CMK (cell line): Measurements from ENCODE around the gene IGLL5.
A peak's percentile ranks its signal among the peaks of the same experiment; 100 is the strongest.
"Not testable (repeated sequence)": the region's sequence is repeated elsewhere in the genome, so short reads cannot be mapped to it uniquely, and the experiment has no call there.

Experiments used
- DNase-seq: peaks from one replicate; pipeline ENCODE4 v3.0.0-alpha.2; 2010; ENCODE audit warnings: low read depth

The IGLL5 gene

DNA sequence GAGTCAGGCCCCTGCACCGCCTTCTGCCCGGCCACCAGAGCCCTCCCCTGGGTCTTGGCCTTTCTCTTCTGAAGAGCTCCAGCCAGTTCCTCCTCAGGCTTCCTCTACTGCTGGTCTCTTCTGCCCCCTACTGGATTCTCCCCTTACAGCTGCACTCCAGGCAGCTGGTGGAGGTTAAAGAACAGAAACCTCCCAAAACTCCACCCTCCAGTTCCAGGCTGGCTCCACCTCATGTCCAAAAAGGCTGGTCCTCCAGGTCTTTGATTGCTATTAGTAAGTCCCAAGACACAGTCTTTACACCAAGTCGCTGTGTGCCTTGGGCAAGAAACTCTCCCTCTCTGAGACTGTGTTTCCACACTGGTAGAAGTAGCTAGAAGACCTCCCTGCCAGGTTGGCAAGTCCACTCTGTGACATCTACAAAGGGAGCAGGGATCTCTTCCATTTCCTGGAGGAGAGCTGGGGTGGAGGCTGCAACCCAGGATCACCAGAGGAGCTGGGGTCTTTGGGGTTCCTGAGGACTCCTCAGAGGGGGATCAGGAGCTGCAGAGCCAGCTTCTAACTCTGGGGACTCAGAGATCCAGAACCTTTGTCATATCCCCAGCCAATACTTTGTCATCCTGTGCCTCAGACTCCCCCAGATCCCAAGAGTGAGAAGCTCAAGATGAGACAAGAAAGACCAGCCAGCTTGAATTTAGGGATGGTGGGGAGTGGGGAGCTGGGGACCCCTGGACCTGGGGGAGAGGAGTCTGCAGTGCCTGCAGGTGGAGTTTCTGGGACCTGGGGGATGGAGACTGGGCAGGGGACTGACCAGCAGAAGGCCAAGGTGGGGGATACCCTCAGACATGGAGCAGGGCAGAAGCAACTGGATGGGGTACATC, 3.4 kb upstream of the IGLL5 start:
- DNase-seq = peak; percentile 32

DNA sequence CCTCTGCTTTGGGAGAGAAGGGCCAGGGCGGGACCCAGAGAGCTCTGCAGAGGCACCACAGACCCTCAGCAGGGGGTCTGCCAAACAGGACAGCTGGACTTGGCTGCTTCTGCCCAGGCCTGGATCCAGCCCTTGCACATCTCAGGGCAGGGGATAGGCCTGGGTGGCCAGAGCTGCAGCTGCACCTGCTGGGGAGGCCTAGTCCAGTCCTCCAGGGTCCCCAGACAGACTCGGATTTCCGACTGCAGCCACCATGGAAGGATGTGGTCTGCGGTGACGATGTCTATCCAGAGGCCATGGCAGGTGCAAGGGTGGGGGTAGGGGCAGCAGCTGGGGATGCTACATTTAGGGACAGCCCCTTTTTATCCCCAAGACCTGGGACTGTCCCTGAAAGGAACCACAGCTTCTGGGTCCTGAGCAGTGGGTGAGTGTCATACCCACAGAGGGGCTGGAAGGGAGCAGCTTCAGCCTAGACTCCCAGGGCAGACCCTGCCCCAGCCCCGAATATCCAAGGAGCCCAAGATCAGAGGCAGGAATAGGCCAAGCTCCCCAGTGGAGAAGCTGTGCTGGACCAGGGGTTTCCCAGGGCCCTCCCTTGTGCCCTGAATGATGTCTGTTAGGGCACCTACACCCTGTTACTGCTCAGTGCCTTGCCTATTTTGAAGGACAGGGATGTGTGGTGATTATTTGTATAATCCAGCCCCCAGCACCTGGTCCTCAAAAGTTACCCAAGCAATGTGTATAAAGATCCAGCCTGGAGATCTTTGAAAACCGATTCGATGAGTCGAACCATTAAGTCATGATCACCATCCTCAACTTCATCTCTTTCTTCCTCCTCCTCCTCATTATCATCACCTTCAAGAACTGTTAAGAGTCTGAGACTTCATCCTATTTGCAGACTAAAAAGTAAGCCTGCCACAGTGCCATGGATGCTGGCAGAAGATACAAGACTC, 2.5 kb upstream of the IGLL5 start:
- DNase-seq = no peak

DNA sequence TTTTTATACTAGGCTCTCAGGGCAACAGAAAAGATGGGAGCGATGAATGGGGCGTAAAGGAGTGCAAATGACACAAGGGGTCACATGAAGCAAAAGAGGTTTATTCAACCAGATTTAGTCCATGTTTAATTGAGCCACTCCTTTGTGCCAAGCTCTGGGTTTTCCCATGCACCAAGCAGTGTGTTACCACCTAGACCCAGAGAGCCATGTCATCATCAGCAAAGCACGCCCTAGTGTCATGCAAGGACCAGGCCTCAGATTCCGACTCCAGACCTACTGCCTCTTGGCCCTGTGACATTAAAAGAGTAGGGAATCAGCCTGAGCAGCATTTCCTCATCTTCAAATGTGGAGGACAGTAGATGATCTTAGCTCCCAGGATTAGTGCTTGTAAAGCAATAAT, 1.1 kb upstream of the IGLL5 start:
- DNase-seq = no peak

DNA sequence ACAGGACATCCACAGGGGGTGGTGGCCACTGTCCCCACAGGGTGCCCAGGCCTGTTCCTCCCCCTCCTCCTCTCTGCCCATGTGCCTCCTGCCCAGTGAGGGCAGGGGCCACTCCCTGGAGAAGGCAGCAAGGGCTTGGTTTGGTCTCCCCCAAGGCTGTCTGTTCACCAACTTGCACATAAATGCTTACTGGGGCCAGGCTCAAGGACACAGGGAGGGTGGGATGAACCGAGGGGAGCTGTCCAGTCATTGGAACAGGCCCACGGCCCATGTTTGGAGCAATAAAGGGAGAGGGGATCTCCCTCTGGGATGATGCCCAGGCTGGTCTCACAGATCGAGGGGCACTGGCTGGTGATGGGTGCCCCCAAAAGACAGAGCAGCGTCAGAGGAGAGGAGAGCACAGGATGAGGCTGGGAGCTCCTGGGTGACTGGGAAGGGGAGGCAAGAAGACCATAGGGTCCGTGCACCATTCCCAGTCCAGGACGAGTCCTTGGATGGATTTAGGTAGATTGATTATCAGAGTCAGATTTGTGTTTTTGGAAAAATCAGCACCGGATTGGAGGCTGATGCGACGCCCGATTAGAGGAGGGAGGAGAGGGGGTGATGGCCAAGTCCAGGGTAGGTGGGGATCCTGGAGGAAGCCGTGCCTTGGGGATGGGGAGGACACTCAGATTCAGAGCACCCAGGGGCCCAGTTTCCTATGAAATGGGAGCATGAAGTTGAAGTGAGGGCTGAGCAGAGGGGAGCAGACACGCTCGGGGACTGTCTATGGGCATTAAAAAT, 1.1 kb downstream of the IGLL5 start:
- DNase-seq = no peak

DNA sequence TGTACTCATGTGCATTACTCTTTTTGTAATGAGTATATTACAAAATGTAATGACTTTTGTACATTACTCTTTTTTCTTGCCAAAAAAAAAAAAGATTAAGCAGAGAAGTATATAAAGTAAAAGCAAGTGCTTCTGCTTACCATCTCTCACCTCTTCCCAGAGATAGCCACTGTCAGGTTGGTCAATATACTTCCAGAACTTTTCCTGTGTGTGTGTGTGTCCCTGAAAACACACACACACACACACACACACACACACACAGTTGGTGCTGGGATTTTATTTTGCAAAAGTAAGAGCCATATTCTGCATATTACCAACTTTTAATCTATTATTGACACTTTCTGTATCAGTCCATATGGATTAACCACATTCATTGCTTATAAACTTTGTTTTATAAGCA, 2.5 kb downstream of the IGLL5 start:
- no peak for DNase-seq

DNA sequence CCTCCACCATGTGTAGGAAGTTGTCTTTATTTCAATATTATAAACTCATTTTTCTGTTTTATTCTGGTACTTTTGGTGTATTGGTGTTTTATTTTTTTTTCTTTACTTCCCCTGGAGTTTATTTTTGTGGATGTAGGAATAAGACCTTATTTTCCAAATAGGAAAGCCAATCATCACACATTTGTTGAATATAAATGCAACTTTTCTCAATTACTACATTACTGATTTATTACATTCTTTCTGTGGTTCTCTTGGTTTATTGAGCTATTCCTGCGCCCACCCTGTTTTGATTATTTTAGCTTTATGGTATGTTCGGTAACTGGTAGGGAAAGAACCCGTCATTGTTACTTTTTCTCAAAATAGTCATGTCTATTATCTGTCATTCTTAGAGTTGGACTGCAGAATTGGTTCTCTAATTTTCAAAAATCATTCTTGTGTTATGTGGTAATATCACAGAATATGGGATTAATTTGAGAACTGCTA, 3.6 kb downstream of the IGLL5 start:
- no peak for DNase-seq

DNA sequence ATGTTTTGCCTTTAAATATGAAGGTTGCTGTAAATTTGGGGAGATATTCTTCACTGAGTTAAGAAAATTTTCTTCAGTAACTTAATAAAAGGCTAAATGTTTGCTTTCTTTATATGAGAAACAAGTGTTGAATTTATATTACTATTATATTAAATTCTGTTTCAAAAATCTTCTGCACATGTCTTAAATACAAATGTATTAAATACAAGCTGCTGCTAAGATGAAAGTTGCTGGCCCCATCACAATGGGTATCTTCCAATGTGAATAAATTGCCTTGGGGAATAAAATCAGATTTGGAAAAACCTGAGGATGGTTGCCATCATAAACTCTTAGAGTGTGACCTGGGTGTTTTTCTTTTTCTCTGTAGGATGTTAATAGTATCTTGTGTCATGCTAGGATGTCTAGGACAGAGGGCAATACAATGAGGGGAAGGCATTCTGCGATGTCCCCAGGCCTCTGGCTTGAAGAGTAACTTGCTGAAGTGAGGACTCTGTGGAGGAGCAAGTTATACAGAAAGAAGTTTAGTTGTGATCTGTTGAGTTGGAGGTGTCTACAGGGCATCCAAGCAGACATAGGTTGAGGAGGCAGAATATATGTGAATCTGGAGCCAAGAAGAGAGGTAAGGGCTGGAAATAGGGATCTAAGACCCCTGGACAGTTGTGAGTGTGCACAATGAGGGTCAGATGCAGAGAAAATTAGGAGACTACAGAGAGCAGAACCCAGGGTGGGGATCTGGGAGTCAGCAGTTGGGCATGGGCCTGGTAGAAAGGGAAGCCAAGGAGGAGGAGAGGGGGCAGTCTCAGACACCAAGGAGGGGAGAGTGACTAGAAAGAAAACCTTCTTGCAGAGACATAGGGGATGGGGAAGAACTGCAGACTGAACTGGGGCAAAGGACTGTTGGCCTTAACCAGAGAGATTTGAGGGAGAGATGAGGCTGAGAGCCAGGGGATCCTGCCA, 4.8 kb downstream of the IGLL5 start:
- DNase-seq = no peak

DNA sequence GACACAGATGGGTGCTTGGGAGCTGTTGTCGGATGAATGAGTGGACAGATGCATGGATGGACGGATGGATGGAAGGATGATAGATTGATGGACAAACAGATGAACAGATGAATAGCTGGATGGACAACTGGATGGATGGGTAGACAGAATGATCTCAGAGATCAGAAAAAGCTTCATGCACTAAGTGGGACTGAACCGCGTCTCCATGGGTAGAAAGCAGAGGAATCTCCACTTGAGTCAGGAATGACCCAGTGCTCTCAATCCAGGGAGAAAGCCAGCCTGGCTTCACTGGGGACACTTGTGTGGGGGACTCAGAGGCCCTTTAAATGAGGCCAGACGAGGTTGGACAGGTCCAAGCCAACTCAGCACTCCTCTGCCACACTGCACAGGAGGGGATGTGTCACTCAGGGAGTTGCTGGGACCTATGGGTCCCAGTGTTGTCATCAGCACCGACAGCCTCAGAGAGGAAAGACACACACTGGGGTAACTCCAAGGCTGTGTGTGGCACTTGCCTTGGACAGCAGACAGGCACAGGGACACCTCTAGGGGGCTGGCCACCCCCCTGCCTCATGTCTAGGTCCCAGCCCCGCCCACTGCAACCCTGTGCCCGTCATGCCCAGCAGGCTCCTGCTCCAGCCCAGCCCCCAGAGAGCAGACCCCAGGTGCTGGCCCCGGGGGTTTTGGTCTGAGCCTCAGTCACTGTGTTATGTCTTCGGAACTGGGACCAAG, 5.6 kb downstream of the IGLL5 start:
- DNase-seq = no peak

DNA sequence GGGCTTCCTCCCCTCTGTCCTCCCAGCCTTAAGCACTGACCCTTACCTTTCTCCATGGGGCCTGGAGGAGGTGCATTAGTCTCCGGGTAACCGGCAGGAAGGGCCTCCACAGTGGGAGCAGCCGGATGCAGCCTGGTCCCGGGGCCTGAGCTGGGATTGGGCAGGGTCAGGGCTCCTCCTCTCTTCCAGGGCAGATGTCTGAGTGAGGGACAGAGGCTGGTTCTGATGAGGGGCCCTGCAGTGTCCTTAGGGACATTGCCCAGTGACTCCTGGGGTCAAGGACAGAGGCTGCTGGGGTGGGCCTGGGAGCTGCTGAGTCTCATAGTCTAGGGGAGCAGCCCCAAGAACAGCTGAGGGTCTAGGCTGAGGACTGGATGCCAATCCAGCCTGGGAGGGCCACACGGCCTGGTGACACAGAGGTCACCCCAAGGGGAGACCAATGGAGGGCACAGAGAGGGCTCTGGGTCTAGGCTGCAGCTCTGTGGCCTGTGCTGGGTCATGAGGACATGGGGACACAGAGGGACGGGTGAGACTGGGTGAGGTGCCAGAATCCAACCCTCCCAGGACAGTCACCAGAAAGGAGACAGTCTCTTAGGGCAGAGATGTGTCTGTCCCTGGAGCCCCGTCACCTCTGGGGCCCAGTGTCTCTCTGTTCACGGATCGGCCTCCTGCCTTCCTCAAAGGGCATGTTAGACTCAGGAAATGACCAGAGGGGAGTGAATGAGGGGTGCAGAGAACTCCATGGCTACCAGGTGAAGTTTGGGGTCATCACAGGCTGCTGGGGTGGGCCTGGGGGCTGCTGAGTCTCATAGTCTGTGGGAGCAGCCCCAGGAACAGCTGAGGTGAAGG, 6.5 kb downstream of the IGLL5 start:
- no peak for DNase-seq

DNA sequence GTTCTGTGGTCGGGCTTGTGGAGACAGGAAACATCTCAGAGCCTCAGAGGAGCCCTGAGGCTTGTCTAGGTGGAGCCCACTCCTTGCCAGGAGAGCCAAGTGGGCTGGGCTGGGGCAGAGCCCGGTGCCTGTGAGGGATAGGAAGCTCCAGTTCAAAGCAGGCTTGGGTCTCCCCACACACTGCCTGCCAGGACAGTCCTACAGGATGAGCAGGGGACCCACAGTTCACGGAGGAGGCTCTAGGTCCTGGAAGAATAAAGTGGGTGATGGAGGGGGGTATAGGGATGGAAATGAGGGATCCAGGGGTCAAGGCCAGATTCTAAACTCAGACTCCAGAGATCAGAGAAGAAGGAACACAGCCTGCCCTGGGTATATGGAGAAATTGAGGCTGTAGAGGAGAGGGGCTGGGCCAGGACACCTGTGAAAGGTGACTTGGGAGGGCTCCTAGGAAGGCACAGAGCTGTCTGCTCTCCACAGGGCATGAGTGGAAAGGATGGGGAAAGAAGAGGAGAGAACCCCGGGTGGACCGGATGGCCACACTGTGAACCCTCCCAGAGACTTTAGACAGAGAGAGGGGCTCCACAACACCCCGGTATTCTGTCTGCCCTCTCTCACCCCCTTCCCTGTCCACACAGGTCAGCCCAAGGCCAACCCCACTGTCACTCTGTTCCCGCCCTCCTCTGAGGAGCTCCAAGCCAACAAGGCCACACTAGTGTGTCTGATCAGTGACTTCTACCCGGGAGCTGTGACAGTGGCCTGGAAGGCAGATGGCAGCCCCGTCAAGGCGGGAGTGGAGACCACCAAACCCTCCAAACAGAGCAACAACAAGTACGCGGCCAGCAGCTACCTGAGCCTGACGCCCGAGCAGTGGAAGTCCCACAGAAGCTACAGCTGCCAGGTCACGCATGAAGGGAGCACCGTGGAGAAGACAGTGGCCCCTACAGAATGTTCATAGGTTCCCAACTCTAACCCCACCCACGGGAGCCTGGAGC, 7.4 kb downstream of the IGLL5 start:
- DNase-seq = no peak

DNA sequence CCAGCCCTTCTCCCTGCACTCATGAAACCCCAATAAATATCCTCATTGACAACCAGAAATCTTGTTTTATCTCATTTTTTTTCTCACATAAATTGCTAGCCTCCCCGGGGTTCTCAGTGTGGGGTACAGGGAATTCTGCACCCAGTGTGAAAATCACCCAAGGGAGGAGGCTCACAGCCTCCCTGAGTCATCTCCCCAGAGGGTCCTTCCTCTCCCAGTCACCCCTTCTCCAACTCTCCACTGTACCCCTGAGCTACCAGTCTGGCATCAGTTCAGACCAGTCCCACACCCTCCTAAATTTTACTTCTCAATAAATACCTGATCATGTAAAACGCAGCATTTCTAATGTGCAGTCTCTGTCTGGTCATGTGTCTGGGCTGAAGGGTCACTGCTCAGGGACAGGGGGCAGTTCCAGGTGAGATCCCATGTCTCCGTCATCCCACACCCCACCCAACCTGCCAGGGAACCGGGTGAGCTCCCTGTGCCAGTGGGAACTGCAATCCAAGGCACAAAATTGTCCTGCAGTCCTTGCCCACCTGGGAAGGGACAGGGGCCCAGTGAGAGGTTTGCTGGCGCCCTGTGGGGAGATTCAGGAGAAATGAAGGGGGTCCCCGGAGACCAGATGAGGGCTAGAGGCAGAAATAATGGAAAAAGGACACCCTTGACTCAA, 8.3 kb downstream of the IGLL5 start:
- DNase-seq = no peak

DNA sequence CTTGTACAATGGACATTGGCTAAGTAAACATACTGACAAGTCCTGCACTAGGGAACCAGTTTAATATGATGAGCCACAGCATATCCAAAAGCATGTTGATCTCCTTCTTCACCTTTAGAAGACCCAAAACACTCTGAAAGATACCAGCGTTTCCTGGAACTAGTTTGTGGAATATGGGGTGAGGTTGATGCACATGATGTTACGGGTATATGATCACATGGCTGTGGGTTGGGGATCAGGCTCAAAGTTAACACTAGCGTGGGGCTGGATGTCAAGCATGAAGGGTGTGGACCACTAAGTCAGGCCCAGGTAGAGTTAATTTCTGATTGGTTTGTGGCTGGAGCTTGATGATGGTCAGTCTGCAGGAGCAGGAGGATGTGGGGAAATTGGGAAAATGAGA, 9.0 kb downstream of the IGLL5 start:
- no peak for DNase-seq

DNA sequence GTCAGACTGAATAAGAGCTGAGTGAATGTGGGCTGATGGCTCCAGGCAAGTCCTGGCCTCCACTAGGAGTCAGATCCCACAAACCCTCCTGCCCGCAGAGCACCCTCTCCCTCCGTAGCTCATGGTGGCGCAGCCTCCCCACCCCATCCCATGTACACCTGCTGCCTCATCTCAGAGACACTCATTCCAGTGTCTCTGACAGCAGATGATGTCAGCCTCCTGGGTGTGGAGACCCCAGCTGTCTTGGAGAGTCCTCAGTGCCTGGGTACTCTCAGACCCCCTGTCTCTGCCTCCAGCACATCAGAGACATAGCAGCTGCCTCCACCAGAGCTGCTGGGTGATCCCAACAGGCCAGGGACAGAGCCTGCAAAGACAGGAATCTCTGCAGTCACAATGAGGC, 9.5 kb downstream of the IGLL5 start:
- no peak for DNase-seq

DNA sequence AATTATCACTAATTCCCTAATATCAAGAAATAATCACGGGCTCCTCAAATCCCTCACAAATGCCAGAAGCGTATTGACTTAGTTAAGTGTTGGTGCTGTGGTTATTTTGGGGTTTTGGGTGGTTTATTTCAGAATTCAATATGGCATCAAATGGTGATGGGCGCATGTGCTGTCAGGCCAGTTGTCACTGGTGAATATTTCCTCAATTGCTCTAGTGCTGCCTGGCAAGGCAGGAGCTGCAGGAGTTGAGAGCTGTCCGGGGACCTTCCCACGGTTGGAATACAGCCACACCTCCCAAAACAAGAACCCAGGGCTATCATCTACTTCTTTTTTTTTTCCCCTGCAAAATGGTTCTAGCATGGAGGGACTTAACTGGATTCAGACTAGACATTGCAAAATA, 10.3 kb downstream of the IGLL5 start:
- no peak for DNase-seq

DNA sequence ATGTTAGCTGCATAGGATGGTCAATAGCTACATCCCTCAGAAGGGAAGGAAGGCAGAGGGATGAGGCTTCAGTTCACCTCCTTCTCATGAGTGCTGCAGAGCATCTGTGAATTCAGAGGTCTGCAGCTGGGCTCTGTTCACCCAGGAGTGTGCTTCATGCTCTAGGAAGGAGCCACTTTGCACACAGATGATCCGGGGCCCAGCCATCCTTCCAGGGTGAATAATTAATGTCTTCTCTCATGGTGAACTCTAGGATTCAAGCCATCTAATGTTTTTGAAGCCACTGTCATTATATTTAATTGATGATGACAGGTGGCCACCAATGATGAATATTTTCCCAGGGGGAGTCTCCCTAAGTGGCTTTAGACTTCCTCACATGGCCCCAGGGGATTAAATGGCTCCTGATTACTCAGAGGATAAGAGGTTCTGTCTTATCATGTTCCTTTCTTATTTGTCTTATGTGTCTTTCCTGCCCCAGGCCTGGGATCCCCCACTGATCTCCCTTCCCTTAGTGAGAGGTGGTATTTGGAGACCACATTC, 10.9 kb downstream of the IGLL5 start:
- not testable (repeated sequence) for DNase-seq

DNA sequence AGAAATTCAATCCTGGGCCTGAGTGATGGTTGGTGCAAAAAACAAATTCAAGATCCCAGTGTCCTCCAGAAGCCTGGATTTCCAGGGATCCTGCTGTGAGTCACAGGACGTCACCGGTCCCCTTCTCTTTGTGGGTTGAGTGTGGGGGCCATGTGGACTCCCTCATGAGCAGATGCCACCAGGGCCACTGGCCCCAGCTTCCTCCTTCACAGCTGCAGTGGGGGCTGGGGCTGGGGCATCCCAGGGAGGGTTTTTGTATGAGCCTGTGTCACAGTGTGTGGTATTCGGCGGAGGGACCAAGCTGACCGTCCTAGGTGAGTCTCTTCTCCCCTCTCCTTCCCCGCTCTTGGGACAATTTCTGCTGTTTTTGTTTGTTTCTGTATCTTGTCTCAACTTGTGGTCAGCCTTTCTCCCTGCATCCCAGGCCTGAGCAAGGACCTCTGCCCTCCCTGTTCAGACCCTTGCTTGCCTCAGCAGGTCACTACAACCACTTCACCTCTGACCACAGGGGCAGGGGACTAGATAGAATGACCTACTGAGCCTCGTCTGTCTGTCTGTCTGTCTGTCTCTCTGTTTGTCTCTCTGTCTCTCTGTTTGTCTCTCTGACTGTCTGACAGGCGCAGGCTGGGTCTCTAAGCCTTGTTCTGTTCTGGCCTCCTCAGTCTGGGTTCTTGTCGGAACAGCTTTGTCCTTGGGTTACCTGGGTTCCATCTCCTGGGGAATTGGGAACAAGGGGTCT, 11.9 kb downstream of the IGLL5 start:
- not testable (repeated sequence) for DNase-seq
